HepG2 (cell line): ENCODE results near the gene NPHP4. TPM values are rescaled to one million over a fixed set of nuclear protein-coding genes. Genes with fewer than 3 reads are reported as not detected.

Experiments
- ATAC-seq: fragments of 200-7000 bp; cut with Tn5 transposase; 3 replicates; pipeline ENCODE4 v1.9.1; 2020; ENCODE audit warnings: mild to moderate bottlenecking, moderate library complexity
- BruUV-seq: library from RNA; stranded (reverse); fragments of 400-500 nt; replicated peaks from 2 replicates; lab custom pipeline; 2021; lab: Mats Ljungman, UMichigan
- CTCF ChIA-PET: fragments of 300-600 bp; formaldehyde crosslinking; extraction: SDS; loops from one replicate; lab custom pipeline; 2021; ENCODE audit warnings: low total read pairs, inconsistent platforms, low intra/inter-chr PET ratio; lab: Yijun Ruan, JAX
- POLR2A ChIA-PET: fragments of 350-600 bp; sonication (Branson Sonifier 250); formaldehyde crosslinking; loops from one replicate; lab custom pipeline; 2020; ENCODE audit warnings: antibody characterized with exemption, inconsistent platforms; lab: Yijun Ruan, JAX
- DNase-seq: peaks from one replicate; pipeline ENCODE4 v3.0.0-alpha.2; 2015; ENCODE audit warnings: low spot score
- FAIRE-seq: peaks from 3 replicates; lab custom pipeline; 2011; peaks lifted over from hg19 to GRCh38; lab: Jason Lieb, UNC
- H2AFZ ChIP-seq: one replicate; pipeline ENCODE4 v1.6.1; 2011; ENCODE audit warnings: low read length, inconsistent platforms
- H3K27ac ChIP-seq: fragments of 300-600 bp; 3 replicates; pipeline ENCODE4 v1.8.0; 2011; ENCODE audit warnings: mixed run types, mild to moderate bottlenecking, mixed read lengths, low read length, inconsistent platforms; ENCODE audit not compliant: insufficient read depth; ENCODE audit errors: extremely low read length
- H3K27me3 ChIP-seq, 2 experiments: fragments of 200-600 bp in 1 of 2; 2 replicates in 1 of 2; 3 replicates in 1 of 2; pipeline versions ENCODE4 v1.6.0 to v1.8.0; 2011; ENCODE audit warnings: low read length in 2 of 2, mild to moderate bottlenecking in 2 of 2, moderate library complexity in 2 of 2, inconsistent platforms in 1 of 2; ENCODE audit not compliant: insufficient read depth in 2 of 2, control insufficient read depth in 1 of 2
- H3K36me3 ChIP-seq, 2 experiments: fragments of 200-600 bp in 1 of 2; replicated peaks in 1 of 2; 2 replicates in 1 of 2; 3 replicates in 1 of 2; pipeline versions ENCODE4 v1.5.1 to v1.8.0; 2011; ENCODE audit warnings: low read length in 2 of 2, inconsistent platforms in 1 of 2; ENCODE audit not compliant: insufficient read depth in 2 of 2, control insufficient read depth in 1 of 2
- H3K4me1 ChIP-seq: 2 replicates; pipeline ENCODE4 v1.5.1; 2012; ENCODE audit warnings: low read length, inconsistent platforms; ENCODE audit not compliant: insufficient read depth
- H3K4me2 ChIP-seq: 2 replicates; pipeline ENCODE4 v1.6.0; 2011; ENCODE audit warnings: low read depth, low read length, inconsistent platforms
- H3K4me3 ChIP-seq, 3 experiments: fragments of 200-600 bp in 1 of 3; sonication (generic), shearing (Covaris generic) in 1 of 3; replicated peaks in 1 of 3; 2 replicates each; pipeline ENCODE4 v1.5.1; 2011 to 2016; ENCODE audit warnings: low read length in 3 of 3, inconsistent platforms in 2 of 3, low read depth in 2 of 3, mild to moderate bottlenecking in 2 of 3, control low read depth in 1 of 3, mixed read lengths in 1 of 3; ENCODE audit not compliant: insufficient read depth in 1 of 3
- H3K79me2 ChIP-seq: one replicate; pipeline ENCODE4 v1.6.1; 2011; ENCODE audit warnings: low read length, inconsistent platforms; ENCODE audit not compliant: insufficient read depth
- H3K9ac ChIP-seq: 2 replicates; pipeline ENCODE4 v1.6.0; 2011; ENCODE audit warnings: mild to moderate bottlenecking, low read depth, low read length, inconsistent platforms; ENCODE audit not compliant: insufficient read depth
- H3K9me3 ChIP-seq: 2 replicates; pipeline ENCODE4 v1.5.1; 2012; ENCODE audit warnings: mild to moderate bottlenecking, low read length
- H4K20me1 ChIP-seq: 2 replicates; pipeline ENCODE4 v1.6.0; 2011; ENCODE audit warnings: inconsistent platforms, mild to moderate bottlenecking, low read length, moderate library complexity; ENCODE audit not compliant: insufficient read depth
- EP300 ChIP-seq, 3 experiments: sonication (generic) in 1 of 3; formaldehyde crosslinking in 1 of 3; IDR thresholded peaks; 2 replicates each; pipeline versions ENCODE4 v1.5.1 to v1.6.1; 2011 to 2020; ENCODE audit warnings: low read depth in 2 of 3, low read length in 2 of 3, borderline replicate concordance in 1 of 3, improper control_type of control experiment in 1 of 3, mild to moderate bottlenecking in 1 of 3, missing genetic modification reagents in 1 of 3, moderate library complexity in 1 of 3
- FOXA1 ChIP-seq, 2 experiments: fragments of 450-650 bp in 1 of 2; sonication (generic) in 1 of 2; formaldehyde crosslinking in 1 of 2; IDR thresholded peaks; 2 replicates each; pipeline versions ENCODE4 v1.4.0 to v1.6.1; 2016 to 2020; ENCODE audit warnings: missing genetic modification reagents in 1 of 2
- HNF4G ChIP-seq, 2 experiments: sonication (generic) in 1 of 2; formaldehyde crosslinking in 1 of 2; IDR thresholded peaks; 2 replicates each; pipeline versions ENCODE4 v1.4.0 to v1.6.1; 2011 to 2020; ENCODE audit warnings: borderline replicate concordance in 2 of 2, low read depth in 2 of 2, mild to moderate bottlenecking in 2 of 2, low read length in 1 of 2, missing genetic modification reagents in 1 of 2, moderate library complexity in 1 of 2
- MAFF ChIP-seq: IDR thresholded peaks from 2 replicates; pipeline ENCODE4 v1.6.1; 2011; ENCODE audit warnings: low read depth, low read length, improper control_type of control experiment
- MAFK ChIP-seq, 2 experiments: IDR thresholded peaks in 1 of 2; conservative IDR thresholded peaks in 1 of 2; 2 replicates each; pipeline ENCODE4 v1.6.1; 2011; ENCODE audit warnings: improper control_type of control experiment in 2 of 2, low read length in 2 of 2
- MBNL3 ChIP-seq: fragments of 250-450 bp; sonication (Bioruptor Pico); conservative IDR thresholded peaks from 2 replicates; pipeline ENCODE4 v1.8.0; 2022; ENCODE audit warnings: mild to moderate bottlenecking, inconsistent platforms
- SIX1 ChIP-seq: sonication (generic); formaldehyde crosslinking; IDR thresholded peaks from 2 replicates; pipeline ENCODE4 v1.4.0; 2020; ENCODE audit warnings: missing genetic modification reagents, borderline replicate concordance
- YEATS2 ChIP-seq: sonication (generic); formaldehyde crosslinking; IDR thresholded peaks from 2 replicates; pipeline ENCODE4 v1.4.0; 2020; ENCODE audit warnings: missing genetic modification reagents, borderline replicate concordance
- ZKSCAN8 ChIP-seq: IDR thresholded peaks from 2 replicates; pipeline ENCODE4 v1.6.1; 2016; ENCODE audit warnings: borderline replicate concordance, missing genetic modification reagents, missing compliant biosample characterization
- whole genome bisulfite sequencing: methylation state at CpG from one replicate; pipeline ENCODE4 v1.1.6; 2017; ENCODE audit warnings: low lambda C conversion rate; 5-methylcytosine and 5-hydroxymethylcytosine counted together
- in situ Hi-C: cut with HindIII; loops from 2 replicates; pipeline ENCODE4 v1.10.0; 2017; ENCODE audit warnings: low pct_unique_long_range_greater_than_20kb; ENCODE audit not compliant: extremely low pct_ligation_motif_present
- intact Hi-C: fragments of 100-400 bp; cut with micrococcal nuclease; formaldehyde crosslinking; loops from one replicate; pipeline ENCODE4 v1.10.0; 2022; ENCODE audit not compliant: unreplicated experiment
- polyA plus RNA-seq, 8 experiments: library from polyadenylated mRNA; depleted of rRNA in 3 of 8; stranded (reverse) in 7 of 8; unstranded in 1 of 8; fragments of >200 nt; fragmentation: Illumina TruSeq in 4 of 8; extraction: Trizol in 4 of 8; gene quantifications; 2 replicates each; pipeline versions ENCODE4 v1.2.1 to v1.2.3, GENCODE V29; 2011 to 2016; ENCODE audit warnings: low read depth in 4 of 8, missing spikeins in 1 of 8, mixed read lengths in 1 of 8; ENCODE audit not compliant: insufficient read depth in 1 of 8
- total RNA-seq, 5 experiments: library from RNA; depleted of rRNA; stranded (reverse); fragments of >200 nt; fragmentation: Illumina TruSeq; extraction: Trizol; gene quantifications; 2 replicates each; pipeline ENCODE4 v1.2.3, GENCODE V29; 2016; ENCODE audit warnings: low read depth in 1 of 5
- TF ChIP-seq, protein P1 (sequence below): sonication (generic); formaldehyde crosslinking; IDR thresholded peaks from 2 replicates; pipeline ENCODE4 v1.4.0; 2020; ENCODE audit warnings: missing genetic modification reagents

The NPHP4 gene
- total and polyA plus RNA-seq, 2 of the 13 experiments (the other 11 are each of a cell fraction or from before 2014, with no cell fraction given), result 4.4 to 6.8 TPM

GRCh38 chr1:5983361-5984103, 8.7 kb downstream of the NPHP4 start:
- Histone ChIP-seq H3K4me2 (no peak overlapping the region), H2AFZ (no peak overlapping the region), H3K9me3 (no peaks in the 10 kb centered on the region), H4K20me1 (no peaks in the 10 kb centered on the region), H3K27ac (no peak overlapping the region), H3K36me3 (peaks cover 5 to 23% of the 10 kb centered on the region in 2 experiments), H3K27me3 (no peaks in the 10 kb centered on the region), H3K79me2 (peaks cover 12% of the 10 kb centered on the region), H3K9ac (no peak overlapping the region), H3K4me3 (no peak overlapping the region), H3K4me1 (peaks cover 7% of the 10 kb centered on the region; the same call in 1 of the 2 replicates)
- ATAC-seq, result no peak
- ChIA-PET POLR2A (no interaction called here), CTCF (no interaction called here)
- no peak for FAIRE-seq
- DNase-seq, result no peak
- WGBS, result 95% methylated on average over 6 of the region's 6 CpGs
- in situ Hi-C loops, result no loop called here
- no TSS peak for BruUV-seq
- peak; percentile 31 to 44; a peak in 3 of 4 replicates for TF ChIP-seq MAFK (conservative IDR thresholded peaks at IDR 0.05 in 1 of 2, IDR thresholded peaks at IDR 0.05 in 1 of 2; ENCODE audit: low read length in 2 of 2)
- TF ChIP-seq, protein P1, sequence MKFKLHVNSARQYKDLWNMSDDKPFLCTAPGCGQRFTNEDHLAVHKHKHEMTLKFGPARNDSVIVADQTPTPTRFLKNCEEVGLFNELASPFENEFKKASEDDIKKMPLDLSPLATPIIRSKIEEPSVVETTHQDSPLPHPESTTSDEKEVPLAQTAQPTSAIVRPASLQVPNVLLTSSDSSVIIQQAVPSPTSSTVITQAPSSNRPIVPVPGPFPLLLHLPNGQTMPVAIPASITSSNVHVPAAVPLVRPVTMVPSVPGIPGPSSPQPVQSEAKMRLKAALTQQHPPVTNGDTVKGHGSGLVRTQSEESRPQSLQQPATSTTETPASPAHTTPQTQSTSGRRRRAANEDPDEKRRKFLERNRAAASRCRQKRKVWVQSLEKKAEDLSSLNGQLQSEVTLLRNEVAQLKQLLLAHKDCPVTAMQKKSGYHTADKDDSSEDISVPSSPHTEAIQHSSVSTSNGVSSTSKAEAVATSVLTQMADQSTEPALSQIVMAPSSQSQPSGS (CRISPR knock-in tag), result no peak
- 0 out of 2 replicates have a peak, but pooled peaks have one; percentile 30 for TF ChIP-seq MAFF
- intact Hi-C loops, result no loop called here

DNA sequence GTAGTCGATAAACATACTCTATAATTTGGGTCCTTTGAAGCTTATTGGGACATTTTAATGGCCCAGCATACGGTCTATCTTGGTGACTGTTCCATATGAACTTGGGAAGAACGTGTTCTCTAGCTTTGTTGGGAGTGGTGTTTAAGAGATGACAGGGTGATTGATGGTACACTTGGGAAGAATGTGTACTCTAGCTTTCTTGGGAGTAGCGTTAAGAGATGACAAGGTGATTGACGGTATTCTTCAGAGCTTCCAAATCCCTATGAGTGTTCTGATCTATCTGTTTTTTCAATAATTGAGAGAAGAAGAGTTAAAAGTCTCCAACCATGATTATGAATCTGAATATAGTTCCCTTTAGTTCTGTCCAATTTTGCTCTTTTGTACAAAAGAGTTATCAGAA, 9.4 kb downstream of the NPHP4 start:
- Histone ChIP-seq H3K27ac (no peak overlapping the region), H3K9me3 (no peaks in the 10 kb centered on the region), H4K20me1 (no peaks in the 10 kb centered on the region), H3K27me3 (no peaks in the 10 kb centered on the region), H3K4me2 (no peak overlapping the region), H3K9ac (no peak overlapping the region), H3K4me1 (peaks cover 7% of the 10 kb centered on the region; the same call in 1 of the 2 replicates), H3K4me3 (no peak overlapping the region), H3K36me3 (peaks cover 5 to 23% of the 10 kb centered on the region in 2 experiments), H2AFZ (no peak overlapping the region), H3K79me2 (peaks cover 8% of the 10 kb centered on the region)
- no peak for FAIRE-seq
- intact Hi-C loops, result no loop called here
- no TSS peak for BruUV-seq
- no peak for DNase-seq
- no peak for ATAC-seq
- ChIA-PET CTCF (no interaction called here), POLR2A (no interaction called here)
- WGBS, result 76% methylated on average over 5 of the region's 5 CpGs
- in situ Hi-C loops, result no loop called here
- no peak for TF ChIP-seq HNF4G (IDR thresholded peaks at IDR 0.05; ENCODE audit: borderline replicate concordance, low read depth, low read length)
- TF ChIP-seq HNF4G (CRISPR knock-in tag; IDR thresholded peaks at IDR 0.05; ENCODE audit: borderline replicate concordance, low read depth), result no peak
- TF ChIP-seq MBNL3 (CRISPR knock-in tag), result no peak
- no peak for TF ChIP-seq EP300 (IDR thresholded peaks at IDR 0.05; ENCODE audit: low read depth in 2 of 2, low read length in 2 of 2)
- no peak for TF ChIP-seq EP300 (CRISPR knock-in tag; IDR thresholded peaks at IDR 0.05; ENCODE audit: borderline replicate concordance)
- TF ChIP-seq SIX1 (CRISPR knock-in tag), result no peak
- TF ChIP-seq FOXA1 (IDR thresholded peaks at IDR 0.05), result no peak
- no peak for TF ChIP-seq FOXA1 (CRISPR knock-in tag; IDR thresholded peaks at IDR 0.05)
- TF ChIP-seq ZKSCAN8, result no peak
- no peak for TF ChIP-seq YEATS2 (CRISPR knock-in tag)
